Measurements from ENCODE around the gene PRR30. TPM values are rescaled to one million over a fixed set of nuclear protein-coding genes. Genes with fewer than 3 reads are reported as not detected.

The PRR30 gene
- total RNA-seq, 6 experiments from 2014 or later = not detected

DNA sequence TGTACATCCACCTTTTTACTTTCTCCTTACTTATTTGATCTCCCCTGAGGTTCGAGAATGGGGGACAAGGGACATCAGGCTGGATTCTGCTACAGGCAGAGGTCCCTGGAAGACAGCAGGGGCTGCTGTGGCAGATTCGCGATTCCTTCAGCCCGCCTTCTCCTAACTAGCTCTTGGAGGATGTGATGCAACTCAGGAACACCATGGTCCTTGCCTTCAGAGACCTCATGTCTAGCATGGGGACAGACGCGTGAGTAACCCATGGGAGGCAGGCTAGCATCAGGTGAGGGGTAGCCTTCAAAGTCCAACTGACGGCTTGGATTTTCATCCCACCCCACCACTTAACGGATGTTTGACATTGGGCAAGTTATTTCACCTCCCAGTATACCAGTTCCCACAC is 8.7 kb upstream of the PRR30 start:
- Histone ChIP-seq H3K27me3 (no peaks in the 10 kb centered on the region), H3K4me3 (no peak overlapping the region), H3K9me3 (no peaks in the 10 kb centered on the region), H3K36me3 (no peaks in the 10 kb centered on the region), H3K27ac (no peak overlapping the region), H3K4me1 (no peaks in the 10 kb centered on the region)
- ATAC-seq (no peak), DNase-seq (no peak)
- no peak for TF ChIP-seq POLR2A (IDR thresholded peaks at IDR 0.05)
- no peak for TF ChIP-seq CTCF (IDR thresholded peaks at IDR 0.05)
- 82% methylated on average over 8 of the region's 8 CpGs for WGBS (ENCODE audit: insufficient coverage, low coverage, low lambda C conversion rate, missing lambda C conversion rate)
- intact Hi-C loops (cut with DNase I) = no loop called here

GRCh38 chr2:27145682-27146081 is 6.5 kb upstream of the PRR30 start:
- no peak for DNase-seq
- TF ChIP-seq POLR2A (IDR thresholded peaks at IDR 0.05) = no peak
- no peak for TF ChIP-seq CTCF (IDR thresholded peaks at IDR 0.05)

DNA sequence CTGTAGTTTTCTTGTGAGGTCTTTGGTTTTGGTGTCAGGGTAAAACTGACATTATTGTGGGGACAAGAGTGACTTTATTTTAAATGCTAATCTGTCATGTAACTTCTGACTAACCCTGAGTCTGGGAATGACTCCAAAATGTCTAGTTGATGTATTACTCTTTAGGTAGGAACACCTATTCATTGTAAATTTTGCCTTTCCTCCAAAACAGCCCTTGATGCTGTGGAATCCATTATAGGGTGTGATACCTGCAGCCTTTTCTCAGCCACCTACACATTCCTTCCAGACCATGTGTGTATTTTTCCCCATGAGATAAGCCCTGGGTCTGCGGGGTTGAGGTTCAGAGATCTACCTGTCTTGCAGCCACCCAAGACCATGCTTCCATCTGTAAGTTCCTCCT is 4.1 kb upstream of the PRR30 start:
- no peak overlapping the region for H3K27ac ChIP-seq
- no peaks in the 10 kb centered on the region for H3K27me3 ChIP-seq
- no peak for TF ChIP-seq CTCF (IDR thresholded peaks at IDR 0.05)
- TF ChIP-seq POLR2A (IDR thresholded peaks at IDR 0.05) = no peak
- 63% methylated on average over 1 of the region's 1 CpG for WGBS (ENCODE audit: insufficient coverage, low coverage, low lambda C conversion rate, missing lambda C conversion rate)
- no peaks in the 10 kb centered on the region for H3K4me1 ChIP-seq
- no peak overlapping the region for H3K4me3 ChIP-seq
- DNase-seq = no peak
- no peaks in the 10 kb centered on the region for H3K9me3 ChIP-seq
- intact Hi-C loops (cut with DNase I) = no loop called here
- H3K36me3 ChIP-seq = no peaks in the 10 kb centered on the region
- ATAC-seq = no peak

More at GRCh38 chr2:27145682-27146081, 6.5 kb upstream of the PRR30 start:
- Histone ChIP-seq H3K36me3 (no peaks in the 10 kb centered on the region), H3K9me3 (no peaks in the 10 kb centered on the region), H3K27me3 (no peaks in the 10 kb centered on the region), H3K4me1 (no peaks in the 10 kb centered on the region), H3K4me3 (no peak overlapping the region), H3K27ac (no peak overlapping the region)
- WGBS (ENCODE audit: insufficient coverage, low coverage, low lambda C conversion rate, missing lambda C conversion rate) = 58% methylated on average over 2 of the region's 2 CpGs
- intact Hi-C loops (cut with DNase I) = no loop called here
- no peak for ATAC-seq

DNA sequence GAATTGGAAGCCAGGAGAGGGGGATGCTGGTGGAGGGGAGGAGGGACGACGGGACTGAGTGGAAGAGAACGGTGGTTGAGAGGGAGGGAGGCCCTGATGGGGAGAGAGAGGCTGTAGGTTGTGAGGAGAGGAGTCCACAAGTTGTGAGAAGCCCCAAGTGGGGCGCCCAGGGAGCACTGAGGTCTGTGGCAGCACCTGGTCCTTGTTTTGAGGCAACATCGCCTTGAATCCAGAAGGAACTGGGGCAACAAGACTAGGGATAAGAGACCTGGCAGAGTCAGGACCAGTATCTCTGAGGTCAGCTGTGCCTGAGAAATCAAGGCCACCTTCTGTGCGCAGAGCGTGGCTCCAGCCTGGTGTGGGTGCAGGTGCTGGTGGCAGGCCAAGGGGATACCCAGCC is 1.1 kb downstream of the PRR30 start:
- intact Hi-C loops (cut with DNase I) = loop anchor here in 1 of 2 donors (10.0 kb wide), 1 partner anchor 137 kb away; the partner anchor contains the start of gene DNAJC5G
- ATAC-seq = no peak
- peaks cover 0 to 7% (median 2%) of the 10 kb centered on the region in 4 donors for H3K4me1 ChIP-seq
- no peak for TF ChIP-seq CTCF (IDR thresholded peaks at IDR 0.05)
- no peak for DNase-seq
- H3K9me3 ChIP-seq = no peaks in the 10 kb centered on the region
- H3K36me3 ChIP-seq = no peaks in the 10 kb centered on the region
- no peaks in the 10 kb centered on the region for H3K27me3 ChIP-seq
- WGBS (ENCODE audit: insufficient coverage, low coverage, low lambda C conversion rate, missing lambda C conversion rate) = 96% methylated on average over 4 of the region's 7 CpGs
- H3K27ac ChIP-seq = no peak overlapping the region
- H3K4me3 ChIP-seq = no peak overlapping the region

All from right lobe of liver (tissue), 6 donors.